Measurements from ENCODE around the gene ITGA7. TPM values are rescaled to one million over a fixed set of nuclear protein-coding genes. Genes with fewer than 3 reads are reported as not detected.

ITGA7 gene
- total RNA-seq, 1 experiment from 2014 or later, result 2.1 TPM

- no peak for DNase-seq (ENCODE audit: unreplicated experiment)
- peaks cover 1% of the 10 kb centered on the region for H3K36me3 Mint-ChIP-seq (ENCODE audit: insufficient read depth, unreplicated experiment)
- POLR2A ChIA-PET, result interaction anchor here (0.6 to 3.5 kb wide), 10 partner anchors 8 to 378 kb away, joined by 3 to 41 read pairs (median 5); partner anchors contain the start of genes CD63, ORMDL2, SARNP and SUOX
- no peaks in the 10 kb centered on the region for H3K9me3 Mint-ChIP-seq (ENCODE audit: unreplicated experiment)
- peak overlapping the region; percentile 73 for H3K27ac Mint-ChIP-seq (ENCODE audit: low read depth, unreplicated experiment)
- no peak for TF ChIP-seq CTCF (IDR thresholded peaks at IDR 0.05; ENCODE audit: unreplicated experiment)
- CTCF ChIA-PET, result interaction anchor here (0.6 to 4.8 kb wide), 40 partner anchors 8 to 414 kb away, joined by 3 to 40 read pairs (median 6); partner anchors contain the start of genes CD63, MYL6B, ORMDL2 and SARNP
- H3K4me3 Mint-ChIP-seq (ENCODE audit: unreplicated experiment), result no peak overlapping the region
- H3K4me1 Mint-ChIP-seq (ENCODE audit: insufficient read depth, unreplicated experiment), result peaks cover 34% of the 10 kb centered on the region
- BruUV-seq (replicated peaks), result no TSS peak
- peaks cover 12% of the 10 kb centered on the region for H3K27me3 Mint-ChIP-seq (ENCODE audit: insufficient read depth, unreplicated experiment)
- intact Hi-C loops (cut with micrococcal nuclease), result loop anchor here (1.0 to 10.0 kb wide), 8 partner anchors 57 to 550 kb away; partner anchors contain the start of genes NABP2 and RNF41
Measured at GRCh38 chr12:55737581-55738122, 29.9 kb upstream of the ITGA7 start.

GRCh38 chr12:55736780-55737580 lies 29.3 kb upstream of the ITGA7 start:
- H3K4me3 Mint-ChIP-seq (ENCODE audit: unreplicated experiment), result no peak overlapping the region
- H3K27ac Mint-ChIP-seq (ENCODE audit: low read depth, unreplicated experiment), result no peak overlapping the region

GRCh38 chr12:55736076-55736475 lies 28.4 kb upstream of the ITGA7 start:
- no TSS peak for BruUV-seq (replicated peaks)
- ChIA-PET CTCF (interaction anchor here (0.6 to 3.8 kb wide), 7 partner anchors 12 to 239 kb away, joined by 3 to 36 read pairs (median 5); no protein-coding TSS in a partner anchor), POLR2A (no interaction called here)
- Mint-ChIP-seq H3K4me1 (ENCODE audit: insufficient read depth, unreplicated experiment) (peaks cover 25% of the 10 kb centered on the region), H3K27me3 (ENCODE audit: insufficient read depth, unreplicated experiment) (no peaks in the 10 kb centered on the region), H3K36me3 (ENCODE audit: insufficient read depth, unreplicated experiment) (peaks cover 6% of the 10 kb centered on the region), H3K27ac (ENCODE audit: low read depth, unreplicated experiment) (no peak overlapping the region), H3K4me3 (ENCODE audit: unreplicated experiment) (no peak overlapping the region), H3K9me3 (ENCODE audit: unreplicated experiment) (no peaks in the 10 kb centered on the region)
- intact Hi-C loops (cut with micrococcal nuclease), result loop anchor here (2.0 to 10.0 kb wide), 4 partner anchors 55 to 549 kb away; partner anchors contain the start of genes NABP2 and RNF41
- no peak for TF ChIP-seq CTCF (IDR thresholded peaks at IDR 0.05; ENCODE audit: unreplicated experiment)
- no peak for DNase-seq (ENCODE audit: unreplicated experiment)

More at GRCh38 chr12:55736780-55737580, 29.3 kb upstream of the ITGA7 start:
- ChIA-PET POLR2A (interaction anchor here (0.6 kb wide), 2 partner anchors 70 to 771 kb away, joined by 3 read pairs; no protein-coding TSS in a partner anchor), CTCF (interaction anchor here (0.6 to 3.8 kb wide), 19 partner anchors 11 to 415 kb away, joined by 3 to 36 read pairs (median 3); partner anchors contain the start of genes MYL6B, ORMDL2, SARNP and ZC3H10)
- Mint-ChIP-seq H3K4me1 (ENCODE audit: insufficient read depth, unreplicated experiment) (peaks cover 27% of the 10 kb centered on the region), H3K36me3 (ENCODE audit: insufficient read depth, unreplicated experiment) (peaks cover 6% of the 10 kb centered on the region), H3K27me3 (ENCODE audit: insufficient read depth, unreplicated experiment) (peaks cover 5% of the 10 kb centered on the region), H3K9me3 (ENCODE audit: unreplicated experiment) (no peaks in the 10 kb centered on the region)
- peak; percentile 81 for DNase-seq (ENCODE audit: unreplicated experiment)
- BruUV-seq (replicated peaks), result no TSS peak
- intact Hi-C loops (cut with micrococcal nuclease), result loop anchor here (1.0 to 10.0 kb wide), 5 partner anchors 56 to 550 kb away; partner anchors contain the start of genes NABP2 and RNF41
- peak; percentile 63 for TF ChIP-seq CTCF (IDR thresholded peaks at IDR 0.05; ENCODE audit: unreplicated experiment)

GRCh38 chr12:55734595-55734994 lies 26.9 kb upstream of the ITGA7 start:
- Mint-ChIP-seq H3K27me3 (ENCODE audit: insufficient read depth, unreplicated experiment) (no peaks in the 10 kb centered on the region), H3K9me3 (ENCODE audit: unreplicated experiment) (no peaks in the 10 kb centered on the region), H3K4me3 (ENCODE audit: unreplicated experiment) (no peak overlapping the region), H3K36me3 (ENCODE audit: insufficient read depth, unreplicated experiment) (peaks cover 6% of the 10 kb centered on the region), H3K27ac (ENCODE audit: low read depth, unreplicated experiment) (no peak overlapping the region), H3K4me1 (ENCODE audit: insufficient read depth, unreplicated experiment) (peaks cover 37% of the 10 kb centered on the region)
- ChIA-PET POLR2A (no interaction called here), CTCF (interaction anchor here (0.6 to 1.2 kb wide), 8 partner anchors 12 to 306 kb away, joined by 3 to 5 read pairs (median 3); partner anchors contain the start of gene SUOX)
- no TSS peak for BruUV-seq (replicated peaks)
- no peak for DNase-seq (ENCODE audit: unreplicated experiment)
- TF ChIP-seq CTCF (IDR thresholded peaks at IDR 0.05; ENCODE audit: unreplicated experiment), result no peak
- intact Hi-C loops (cut with micrococcal nuclease), result loop anchor here (10.0 kb wide), 2 partner anchors 460 to 490 kb away; partner anchors contain the start of genes NABP2 and RNF41

All from MCF 10A (cell line).